OCI-M2 (cell line): ENCODE measurements around the gene RAPGEF1.

Experiments
- DNase-seq: peaks from one replicate; lab custom pipeline; 2025; ENCODE audit not compliant: unreplicated experiment; lab: John Stamatoyannopoulos, UW

The RAPGEF1 gene

GRCh38 chr9:131708226-131709002 is 31.5 kb downstream of the RAPGEF1 start:
- no peak for DNase-seq

- no peak for DNase-seq
These were observed 32.1 kb downstream of the RAPGEF1 start for GRCh38 chr9:131707733-131708157.

- DNase-seq, result no peak
These were observed 32.8 kb downstream of the RAPGEF1 start for GRCh38 chr9:131707050-131707449.

GRCh38 chr9:131706608-131706970 is 33.3 kb downstream of the RAPGEF1 start:
- no peak for DNase-seq

- no peak for DNase-seq
These were observed 34.9 kb downstream of the RAPGEF1 start for GRCh38 chr9:131704988-131705387.

- no peak for DNase-seq
These were observed 35.5 kb downstream of the RAPGEF1 start for GRCh38 chr9:131704141-131704983.

- no peak for DNase-seq
These were observed 36.2 kb downstream of the RAPGEF1 start for GRCh38 chr9:131703697-131704096.

GRCh38 chr9:131702911-131703310 is 37.0 kb downstream of the RAPGEF1 start:
- DNase-seq, result no peak

GRCh38 chr9:131701789-131702337 is 38.0 kb downstream of the RAPGEF1 start:
- DNase-seq, result no peak

- DNase-seq, result no peak
These were observed 38.5 kb downstream of the RAPGEF1 start for GRCh38 chr9:131701436-131701781.

- DNase-seq, result no peak
These were observed 39.0 kb downstream of the RAPGEF1 start for GRCh38 chr9:131700765-131701435.

GRCh38 chr9:131700076-131700475 is 39.8 kb downstream of the RAPGEF1 start:
- DNase-seq, result no peak

GRCh38 chr9:131698618-131698985 is 41.3 kb downstream of the RAPGEF1 start:
- no peak for DNase-seq

- no peak for DNase-seq
These were observed 41.8 kb downstream of the RAPGEF1 start for GRCh38 chr9:131697908-131698617.

- DNase-seq, result no peak
These were observed 42.8 kb downstream of the RAPGEF1 start for GRCh38 chr9:131697097-131697496.

GRCh38 chr9:131695836-131696460 is 43.9 kb downstream of the RAPGEF1 start:
- no peak for DNase-seq

GRCh38 chr9:131695366-131695765 is 44.5 kb downstream of the RAPGEF1 start:
- DNase-seq, result no peak

- no peak for DNase-seq
These were observed 46.0 kb downstream of the RAPGEF1 start for GRCh38 chr9:131693651-131694597.
